ENCODE measurements around the gene EPS8. TPM values are rescaled to one million over a fixed set of nuclear protein-coding genes. Genes with fewer than 3 reads are reported as not detected.

The EPS8 gene
- total RNA-seq, 1 experiment from 2014 or later = 7.5 TPM

- ChIA-PET POLR2A (no interaction called here), CTCF (no interaction called here)
- Mint-ChIP-seq H3K36me3 (no peaks in the 10 kb centered on the region), H3K27ac (no peak overlapping the region), H3K4me1 (peaks cover 14% of the 10 kb centered on the region), H3K9me3 (no peaks in the 10 kb centered on the region), H3K4me3 (no peak overlapping the region), H3K27me3 (ENCODE audit: low read depth) (no peaks in the 10 kb centered on the region)
- no peak for DNase-seq (ENCODE audit: low spot score)
- TF ChIP-seq FOXJ3 (CRISPR knock-in tag; IDR thresholded peaks at IDR 0.05; ENCODE audit: borderline replicate concordance) = no peak
- no peak for TF ChIP-seq SOX15 (CRISPR knock-in tag; IDR thresholded peaks at IDR 0.05)
- no peak for TF ChIP-seq ATF6 (CRISPR knock-in tag; IDR thresholded peaks at IDR 0.05)
- TF ChIP-seq CTCF (IDR thresholded peaks at IDR 0.05) = no peak
- TF ChIP-seq EMX1 (CRISPR knock-in tag; IDR thresholded peaks at IDR 0.05) = no peak
- no peak for TF ChIP-seq USF2 (CRISPR knock-in tag; IDR thresholded peaks at IDR 0.05)
- no peak for TF ChIP-seq NFE2L1 (CRISPR knock-in tag; IDR thresholded peaks at IDR 0.05)
- TF ChIP-seq ZNF263 (CRISPR knock-in tag; IDR thresholded peaks at IDR 0.05; ENCODE audit: low read depth) = no peak
- no peak for TF ChIP-seq NR3C1 (CRISPR knock-in tag; conservative IDR thresholded peaks at IDR 0.05; ENCODE audit: low read depth)
- no peak for TF ChIP-seq ZBTB21 (CRISPR knock-in tag; IDR thresholded peaks at IDR 0.05; ENCODE audit: borderline replicate concordance)
- no peak for TF ChIP-seq ZNF219 (CRISPR knock-in tag; IDR thresholded peaks at IDR 0.05; ENCODE audit: borderline replicate concordance)
- TF ChIP-seq MAX (CRISPR knock-in tag; IDR thresholded peaks at IDR 0.05) = no peak
- no peak for TF ChIP-seq CREB1 (CRISPR knock-in tag; IDR thresholded peaks at IDR 0.05)
- ATAC-seq = no peak
Measured at GRCh38 chr12:15629761-15630160, 159.4 kb downstream of the EPS8 start.

- Mint-ChIP-seq H3K27ac (no peak overlapping the region), H3K9me3 (no peaks in the 10 kb centered on the region), H3K27me3 (ENCODE audit: low read depth) (no peaks in the 10 kb centered on the region), H3K4me3 (no peak overlapping the region), H3K36me3 (no peaks in the 10 kb centered on the region), H3K4me1 (peaks cover 14% of the 10 kb centered on the region)
- ChIA-PET CTCF (no interaction called here), POLR2A (no interaction called here)
- ATAC-seq (peak; percentile 66), DNase-seq (ENCODE audit: low spot score) (no peak)
- TF ChIP-seq TEAD1 (CRISPR knock-in tag; IDR thresholded peaks at IDR 0.05) = no peak
- no peak for TF ChIP-seq PRRX2 (CRISPR knock-in tag; IDR thresholded peaks at IDR 0.05)
- no peak for TF ChIP-seq ATF1 (CRISPR knock-in tag; IDR thresholded peaks at IDR 0.05)
- TF ChIP-seq MXD4 (CRISPR knock-in tag; IDR thresholded peaks at IDR 0.05; ENCODE audit: borderline replicate concordance) = no peak
- no peak for TF ChIP-seq EMX1 (CRISPR knock-in tag; IDR thresholded peaks at IDR 0.05)
- no peak for TF ChIP-seq ZNF416 (CRISPR knock-in tag; IDR thresholded peaks at IDR 0.05)
- no peak for TF ChIP-seq JAZF1 (CRISPR knock-in tag; IDR thresholded peaks at IDR 0.05)
- no peak for TF ChIP-seq SOX15 (CRISPR knock-in tag; IDR thresholded peaks at IDR 0.05)
- TF ChIP-seq FOXP1 (CRISPR knock-in tag; IDR thresholded peaks at IDR 0.05; ENCODE audit: borderline replicate concordance) = no peak
- no peak for TF ChIP-seq AR (CRISPR knock-in tag; IDR thresholded peaks at IDR 0.05)
- TF ChIP-seq FOXJ3 (CRISPR knock-in tag; IDR thresholded peaks at IDR 0.05; ENCODE audit: borderline replicate concordance) = no peak
- no peak for TF ChIP-seq RELA (CRISPR knock-in tag; IDR thresholded peaks at IDR 0.05; ENCODE audit: borderline replicate concordance)
- TF ChIP-seq ATF2 (CRISPR knock-in tag; IDR thresholded peaks at IDR 0.05; ENCODE audit: borderline replicate concordance, low read depth) = no peak
- TF ChIP-seq STAT6 (CRISPR knock-in tag; conservative IDR thresholded peaks at IDR 0.05; ENCODE audit: low read depth) = no peak
Measured at GRCh38 chr12:15629108-15629507, 160.1 kb downstream of the EPS8 start.
